NCI-H1417 treated with DMSO at 0.1 percent for 48 hours (cell line): ENCODE measurements around the gene IRGQ.
"Not testable (repeated sequence)": the region's sequence is repeated elsewhere in the genome, so short reads cannot be mapped to it uniquely, and the experiment has no call there.

Source experiments
- DNase-seq: peaks from one replicate; lab custom pipeline; 2025; lab: John Stamatoyannopoulos, UW

IRGQ gene

GRCh38 chr19:43595999-43596841 is at the start of gene IRGQ, which contains the start of gene ZNF576:
IRGQ (minus strand) TSS chr19:43596134; CDS start chr19:43595338, 796 bp downstream.
ZNF576 (plus strand) TSS chr19:43596595; CDS start chr19:43597109, 514 bp downstream.
- DNase-seq: peak; percentile 83

GRCh38 chr19:43644181-43644580 is 48.2 kb upstream of the IRGQ start:
- no peak for DNase-seq

GRCh38 chr19:43643326-43643725 is 47.4 kb upstream of the IRGQ start:
- no peak for DNase-seq

- DNase-seq: no peak
Measured at GRCh38 chr19:43642531-43642930, 46.6 kb upstream of the IRGQ start.

- DNase-seq: no peak
Measured at GRCh38 chr19:43641333-43641732, 45.4 kb upstream of the IRGQ start.

- no peak for DNase-seq
Measured at GRCh38 chr19:43640424-43640757, 44.5 kb upstream of the IRGQ start.

GRCh38 chr19:43639519-43640423 is 43.8 kb upstream of the IRGQ start, which contains the start of gene CADM4:
CADM4 (minus strand) TSS chr19:43639850; CDS start chr19:43639790, 60 bp downstream.
- no peak for DNase-seq

GRCh38 chr19:43638995-43639518 is 43.1 kb upstream of the IRGQ start:
- DNase-seq: no peak

GRCh38 chr19:43638214-43638994 is 42.5 kb upstream of the IRGQ start:
- DNase-seq: no peak

GRCh38 chr19:43636121-43636683 is 40.3 kb upstream of the IRGQ start:
- no peak for DNase-seq

GRCh38 chr19:43635561-43635940 is 39.6 kb upstream of the IRGQ start:
- not testable (repeated sequence) for DNase-seq

- no peak for DNase-seq
Measured at GRCh38 chr19:43634872-43635560, 39.1 kb upstream of the IRGQ start.

- DNase-seq: no peak
Measured at GRCh38 chr19:43634506-43634871, 38.6 kb upstream of the IRGQ start.

- DNase-seq: no peak
Measured at GRCh38 chr19:43634068-43634467, 38.1 kb upstream of the IRGQ start.

GRCh38 chr19:43633520-43633919 is 37.6 kb upstream of the IRGQ start:
- DNase-seq: no peak

GRCh38 chr19:43631491-43631890 is 35.6 kb upstream of the IRGQ start:
- DNase-seq: no peak

GRCh38 chr19:43628646-43629326 is 32.9 kb upstream of the IRGQ start:
- no peak for DNase-seq

- no peak for DNase-seq
Measured at GRCh38 chr19:43626838-43627237, 30.9 kb upstream of the IRGQ start.

GRCh38 chr19:43625918-43626579 is 30.1 kb upstream of the IRGQ start:
- DNase-seq: no peak

GRCh38 chr19:43624933-43625332 is 29.0 kb upstream of the IRGQ start:
- DNase-seq: no peak
